ENCODE measurements around the gene SPRED2. TPM values are rescaled to one million over a fixed set of nuclear protein-coding genes. Genes with fewer than 3 reads are reported as not detected.

SPRED2 gene
- total and polyA plus RNA-seq, 4 donors: 6.7 to 7.5 (median 7.1) TPM

GRCh38 chr2:65382776-65383357 lies 49.5 kb downstream of the SPRED2 start (continued):
- TF ChIP-seq REST (IDR thresholded peaks at IDR 0.05) (no peak), SP1 (IDR thresholded peaks at IDR 0.05) (peak; percentile 54), GABPA (IDR thresholded peaks at IDR 0.05 in 1 of 2, conservative IDR thresholded peaks at IDR 0.05 in 1 of 2) (no peak), JUND (IDR thresholded peaks at IDR 0.05) (no peak), RXRA (IDR thresholded peaks at IDR 0.05) (peak; percentile 79 to 87)

- 21% methylated on average over 1 of the region's 1 CpG for WGBS
- Histone ChIP-seq H3K27ac (ENCODE audit: low read depth in 1 of 2, low read length in 2 of 2) (peak overlapping the region; percentile 80 to 84), H3K9ac (ENCODE audit: low read depth in 1 of 2, low read length in 2 of 2) (peak overlapping the region in 1 of 2 donors; percentile 36), H3K27me3 (ENCODE audit: control insufficient read depth in 4 of 4, insufficient read depth in 4 of 4, low read length in 3 of 4) (no peaks in the 10 kb centered on the region), H3K4me3 (ENCODE audit: low read depth in 1 of 3, low read length in 3 of 3) (no peak overlapping the region), H3K9me3 (ENCODE audit: control insufficient read depth in 4 of 4, low read length in 3 of 4) (no peaks in the 10 kb centered on the region), H3K4me1 (ENCODE audit: control insufficient read depth in 4 of 4, insufficient read depth in 4 of 4, low read length in 3 of 4) (peaks cover 30 to 73% (median 61%) of the 10 kb centered on the region in 4 donors), H3K36me3 (ENCODE audit: control insufficient read depth in 4 of 4, insufficient read depth in 3 of 4, low read depth in 1 of 4, low read length in 3 of 4) (no peaks in the 10 kb centered on the region)
- no peak for TF ChIP-seq GABPA (IDR thresholded peaks at IDR 0.05 in 1 of 2, conservative IDR thresholded peaks at IDR 0.05 in 1 of 2)
- TF ChIP-seq FOXA2 (IDR thresholded peaks at IDR 0.05): no peak
- no peak for TF ChIP-seq HNF4A (conservative IDR thresholded peaks at IDR 0.05)
- TF ChIP-seq SP1 (IDR thresholded peaks at IDR 0.05): no peak
- no peak for TF ChIP-seq ZBTB33 (IDR thresholded peaks at IDR 0.05)
- TF ChIP-seq RAD21 (IDR thresholded peaks at IDR 0.05): no peak
- TF ChIP-seq MAX (IDR thresholded peaks at IDR 0.05): no peak
- no peak for TF ChIP-seq FOXA1 (IDR thresholded peaks at IDR 0.05)
- no peak for TF ChIP-seq EGR1 (IDR thresholded peaks at IDR 0.05; ENCODE audit: low read depth in 2 of 2)
- TF ChIP-seq REST (IDR thresholded peaks at IDR 0.05): no peak
- no peak for TF ChIP-seq CTCF (IDR thresholded peaks at IDR 0.05; ENCODE audit: low read depth, low read length, missing input control)
- no peak for TF ChIP-seq RXRA (IDR thresholded peaks at IDR 0.05)
- TF ChIP-seq HNF4G (IDR thresholded peaks at IDR 0.05): no peak
- no peak for TF ChIP-seq YY1 (IDR thresholded peaks at IDR 0.05)
- TF ChIP-seq NR2F2 (IDR thresholded peaks at IDR 0.05): no peak
- TF ChIP-seq ATF3 (IDR thresholded peaks at IDR 0.05): no peak
- no peak for TF ChIP-seq JUND (IDR thresholded peaks at IDR 0.05)
- TF ChIP-seq TAF1 (conservative IDR thresholded peaks at IDR 0.05): no peak
- no peak for DNase-seq (ENCODE audit: low spot score)
These were observed 50.1 kb downstream of the SPRED2 start for GRCh38 chr2:65382323-65382722.
